ENCODE data around the gene CSMD2.

Gene CSMD2

GRCh38 chr1:33893147-33893830, 271.7 kb downstream of the CSMD2 start:
- no peak for DNase-seq

- DNase-seq = no peak
Measured at GRCh38 chr1:33886496-33886895, 278.5 kb downstream of the CSMD2 start.

- DNase-seq = no peak
Measured at GRCh38 chr1:33880305-33880704, 284.7 kb downstream of the CSMD2 start.

- DNase-seq = no peak
Measured at GRCh38 chr1:33878392-33878791, 286.6 kb downstream of the CSMD2 start.

DNA sequence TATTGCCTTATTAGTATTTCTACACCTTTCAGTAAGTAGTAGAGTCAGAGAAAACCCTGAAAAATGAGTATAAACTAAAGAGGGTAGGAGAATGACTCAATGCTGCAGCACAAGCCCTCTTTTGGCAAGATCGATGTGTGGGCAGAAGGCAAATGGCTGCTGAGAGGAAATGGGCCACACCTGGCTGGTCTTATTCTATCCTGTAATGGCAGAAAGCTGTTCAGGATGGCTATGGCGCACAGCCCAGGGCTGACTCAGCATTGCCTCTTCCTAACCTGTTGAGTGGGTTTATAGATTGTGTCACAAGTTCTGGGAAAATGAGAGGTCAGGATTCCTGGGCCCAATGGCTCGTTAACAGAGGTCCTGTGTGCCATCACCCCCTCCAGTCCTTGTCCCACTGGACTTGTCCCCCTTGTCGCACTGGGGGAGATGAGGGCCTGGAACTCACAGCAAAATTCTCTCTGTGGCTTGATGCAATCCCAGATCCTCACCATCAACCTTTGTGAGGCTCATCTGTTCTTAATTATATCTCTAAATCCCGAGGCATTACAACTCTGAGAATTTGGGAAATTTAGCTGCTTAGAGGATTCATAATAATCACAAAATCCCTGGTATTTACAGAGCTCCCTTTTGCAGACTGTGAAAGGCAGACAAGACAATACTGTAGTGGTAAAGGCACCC, 287.9 kb downstream of the CSMD2 start:
- DNase-seq = no peak

DNA sequence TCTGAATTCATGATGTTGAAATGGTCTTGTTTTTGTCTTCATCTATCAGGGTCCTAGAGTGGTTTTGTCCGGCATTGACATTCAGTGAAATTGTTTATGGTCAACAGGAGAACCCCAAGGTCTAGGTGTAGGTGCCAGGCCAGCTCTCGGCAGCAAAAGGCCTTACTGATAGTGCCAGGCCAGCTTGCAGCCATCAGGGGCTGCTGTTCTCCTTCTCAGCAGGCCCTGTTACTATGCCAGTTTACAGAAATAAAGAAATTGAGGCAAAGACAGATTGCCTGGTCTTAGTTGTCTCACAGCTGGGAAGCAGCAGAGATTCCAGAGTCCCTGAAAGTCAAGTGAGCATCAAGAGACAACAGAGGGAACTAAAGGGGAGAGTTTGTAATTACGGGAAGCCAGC, 289.2 kb downstream of the CSMD2 start:
- no peak for DNase-seq

DNA sequence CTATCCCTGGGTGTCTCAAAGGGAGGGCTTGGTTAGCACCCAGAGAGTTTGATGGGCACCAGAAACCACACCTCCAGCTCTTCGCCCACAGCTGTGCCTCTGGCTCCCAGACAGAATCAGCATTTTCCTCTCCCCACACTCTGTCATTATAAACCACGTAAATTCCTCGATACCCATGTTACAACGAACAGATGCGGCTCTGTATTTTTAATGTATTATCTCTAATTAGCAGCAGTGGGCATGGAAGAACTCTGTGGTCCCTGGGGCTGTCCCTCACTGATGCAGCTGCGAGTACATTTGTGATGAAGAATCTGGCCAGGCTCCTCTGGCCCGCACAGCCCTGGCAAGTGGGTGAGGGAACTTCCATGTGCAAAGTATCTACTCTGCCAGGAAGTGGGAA, 290.4 kb downstream of the CSMD2 start:
- no peak for DNase-seq

GRCh38 chr1:33872683-33873082, 292.3 kb downstream of the CSMD2 start:
- DNase-seq = no peak

DNA sequence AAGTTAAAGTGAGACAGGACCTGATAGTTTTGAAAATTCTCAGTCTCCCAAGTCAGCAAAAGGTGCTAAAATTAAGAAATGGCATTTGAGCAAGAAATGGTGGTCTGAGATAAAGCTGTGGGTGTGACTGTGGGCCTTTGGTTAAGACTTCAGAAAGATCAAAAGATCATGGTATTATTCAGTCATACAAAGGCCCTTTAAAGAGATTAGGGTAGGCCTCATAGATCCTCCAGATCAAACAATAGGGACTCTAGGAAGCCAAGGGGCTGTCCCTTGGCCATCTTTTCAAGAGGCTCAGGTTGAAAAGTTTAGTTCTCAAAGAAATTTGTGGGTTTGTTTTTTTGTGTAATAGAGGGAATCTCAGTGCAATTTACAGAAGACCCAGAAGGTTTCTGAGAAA, 292.8 kb downstream of the CSMD2 start:
- no peak for DNase-seq

- no peak for DNase-seq
Measured at GRCh38 chr1:33867684-33868083, 297.3 kb downstream of the CSMD2 start.

GRCh38 chr1:33866281-33866680, 298.7 kb downstream of the CSMD2 start:
- no peak for DNase-seq

GRCh38 chr1:33864460-33865389, 300.3 kb downstream of the CSMD2 start:
- no peak for DNase-seq

GRCh38 chr1:33863779-33864178, 301.3 kb downstream of the CSMD2 start, which contains the start of gene HMGB4:
Gene HMGB4, plus strand, starts transcription at chr1:33864079. Its CDS starts 113 bp downstream, at chr1:33864192.
- no peak for DNase-seq

DNA sequence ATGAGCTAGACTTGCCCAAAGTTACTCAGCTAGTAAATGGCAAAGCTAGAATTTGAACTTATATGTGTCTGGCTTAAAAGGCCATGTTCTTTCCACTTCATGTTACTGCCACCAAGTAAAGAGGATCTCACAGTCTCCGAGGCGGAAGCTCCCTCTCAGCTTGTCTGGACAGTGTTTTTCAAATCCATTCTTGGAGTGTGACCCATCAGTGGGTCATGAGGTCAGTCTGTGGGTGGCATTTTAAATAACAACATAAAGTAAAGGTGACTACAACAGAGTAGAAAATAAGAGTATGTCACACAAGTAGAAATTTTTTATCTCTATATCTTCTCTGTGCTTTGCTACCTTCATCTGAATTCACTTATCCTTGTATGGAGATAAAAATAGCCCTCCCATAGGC, 304.4 kb downstream of the CSMD2 start:
- no peak for DNase-seq

- no peak for DNase-seq
Measured at GRCh38 chr1:33854091-33854490, 310.9 kb downstream of the CSMD2 start.

GRCh38 chr1:33853431-33853830, 311.6 kb downstream of the CSMD2 start:
- no peak for DNase-seq

- DNase-seq = no peak
Measured at GRCh38 chr1:33852711-33853110, 312.3 kb downstream of the CSMD2 start.

DNA sequence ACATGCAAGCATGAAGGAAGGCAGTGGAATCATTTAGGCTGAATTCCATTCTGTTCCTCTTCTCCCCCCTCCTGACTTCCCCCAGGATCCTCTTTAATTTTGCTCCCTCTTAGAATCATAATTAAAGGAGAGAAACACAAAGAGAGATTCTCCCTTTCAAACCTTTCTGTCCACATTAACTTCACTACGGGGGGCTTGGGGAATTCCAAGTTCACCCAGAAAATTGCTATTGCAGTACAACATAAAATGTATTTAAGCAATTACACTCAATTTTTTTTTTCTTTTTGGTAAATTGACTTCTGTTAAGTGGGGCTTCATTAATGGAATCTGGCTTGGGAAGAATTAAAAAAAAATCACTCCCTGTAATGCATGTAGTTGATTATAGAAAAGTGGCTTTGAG, 314.5 kb downstream of the CSMD2 start:
- DNase-seq = no peak

DNA sequence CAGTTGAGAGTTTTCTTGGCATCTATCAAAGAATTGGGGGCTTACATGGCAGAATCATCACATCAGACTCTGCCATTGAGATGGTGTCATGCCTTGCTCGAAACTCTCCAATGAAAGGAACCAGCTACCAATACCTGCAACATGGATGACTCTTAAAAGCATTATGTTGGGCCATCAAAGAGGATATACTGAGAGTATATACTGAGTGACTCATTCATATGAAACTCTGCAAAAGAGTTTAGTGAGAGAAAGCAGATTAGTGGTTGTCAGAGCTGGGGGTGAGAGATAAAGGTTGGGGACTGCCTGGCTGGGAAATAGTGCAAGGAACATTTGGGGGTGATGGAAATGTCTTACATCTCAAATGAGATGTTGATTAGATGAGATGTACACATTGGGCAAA, 315.8 kb downstream of the CSMD2 start:
- DNase-seq = no peak

DNA sequence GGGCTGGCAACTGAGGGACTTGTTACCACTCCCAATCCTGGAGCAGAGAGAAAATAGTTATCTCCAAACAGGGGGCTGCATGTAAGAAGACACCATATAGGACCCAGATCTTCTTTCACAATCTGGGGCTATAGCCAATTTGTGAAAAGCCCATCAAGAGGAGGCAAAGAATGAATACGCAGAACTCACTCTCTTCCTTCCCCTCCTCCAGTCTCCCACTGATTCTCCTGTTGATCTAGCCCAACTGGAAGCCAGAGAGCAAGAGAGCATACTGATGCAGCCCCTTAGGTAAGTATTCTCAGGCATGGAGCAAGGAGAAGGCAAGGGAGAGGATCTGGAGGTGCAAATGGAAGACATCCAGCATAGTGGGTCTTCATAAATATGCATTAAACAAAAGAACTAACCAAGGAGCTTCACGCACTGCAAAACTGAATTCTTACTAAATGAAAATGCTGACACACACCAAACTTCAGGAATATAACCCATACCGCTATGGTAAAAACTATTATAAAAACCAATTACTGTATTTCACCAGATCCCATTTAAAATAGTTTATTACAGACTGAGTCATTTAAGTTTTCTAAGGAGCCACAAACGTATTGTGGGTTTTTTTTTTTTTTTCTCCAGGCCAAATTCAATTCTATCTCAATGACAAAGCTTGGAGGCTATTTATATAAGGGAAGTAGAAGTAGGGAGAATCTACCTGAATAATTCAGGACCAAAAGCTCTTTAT, 316.7 kb downstream of the CSMD2 start:
- DNase-seq = no peak

DNA sequence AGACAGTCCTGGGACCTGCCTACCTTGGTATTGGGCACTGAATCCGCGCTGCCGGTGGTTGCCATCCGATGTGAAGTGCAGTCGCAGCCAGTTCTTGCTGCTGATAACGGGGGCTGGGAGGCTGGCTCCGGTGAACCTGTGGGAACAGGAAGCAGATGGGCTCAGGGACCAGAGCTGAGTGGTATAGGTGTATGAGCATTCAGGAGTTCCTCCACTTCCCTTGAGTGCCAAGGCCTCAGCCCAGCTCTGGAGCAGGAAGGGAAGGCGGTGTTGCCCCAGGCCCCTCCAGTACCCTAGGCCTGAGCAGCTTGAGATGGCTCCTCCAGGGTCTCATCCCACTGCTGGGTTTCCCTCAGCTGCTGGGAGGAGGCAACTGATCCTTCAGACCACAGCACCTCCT, 318.2 kb downstream of the CSMD2 start:
- DNase-seq = no peak

DNA sequence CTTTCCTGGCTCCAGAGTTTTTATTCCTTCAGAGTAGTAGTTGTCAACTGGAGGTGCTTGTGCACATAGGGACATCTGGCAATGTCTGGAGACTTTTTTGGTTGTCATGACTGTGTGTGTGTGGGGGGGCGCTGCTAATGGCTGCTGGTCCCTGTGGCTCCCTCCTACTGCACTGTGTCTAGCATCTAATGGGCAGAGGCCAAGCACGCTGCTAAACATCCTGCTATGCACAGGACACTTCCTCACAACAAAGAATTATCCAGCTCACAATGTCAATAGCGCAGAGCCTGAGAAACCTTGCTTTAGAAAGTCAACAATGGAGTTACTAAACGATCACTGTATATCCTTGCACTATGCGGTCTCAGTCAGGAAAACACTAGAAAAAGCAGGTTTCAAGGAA, 320.9 kb downstream of the CSMD2 start:
- DNase-seq = no peak

DNA sequence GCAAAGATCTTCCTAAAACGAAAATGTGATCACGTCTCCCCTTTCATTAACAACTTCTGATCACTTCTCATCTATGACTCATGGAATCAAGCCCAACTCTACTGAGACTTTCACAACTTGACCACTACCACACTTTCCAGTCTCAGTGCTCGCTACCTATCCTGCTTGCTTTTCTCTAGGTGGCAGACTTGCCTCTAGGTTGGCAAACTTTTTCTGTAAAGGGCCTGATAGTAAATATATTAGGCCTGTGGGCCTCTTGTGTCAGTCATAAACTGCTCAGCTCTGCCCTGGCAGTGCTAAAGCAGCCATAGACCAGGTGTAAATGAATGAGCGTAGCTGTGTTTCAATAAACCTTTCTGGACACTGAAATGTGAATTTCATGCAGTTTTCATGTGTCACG, 322.7 kb downstream of the CSMD2 start:
- DNase-seq = no peak

Data from activated CD8-positive, alpha-beta memory T cell treated with anti-CD3 and anti-CD28 coated beads for 24 hours (primary cell).